DMS79 treated with DMSO at 0.1 percent for 48 hours (cell line): ENCODE measurements around the gene TRIO.
A peak's percentile ranks its signal among the peaks of the same experiment; 100 is the strongest.

Experiments
- DNase-seq: peaks from one replicate; lab custom pipeline; 2025; lab: John Stamatoyannopoulos, UW

Gene TRIO

GRCh38 chr5:14457476-14457875 lies 314.3 kb downstream of the TRIO start:
- DNase-seq = peak; percentile 88

- DNase-seq = no peak
Measured at GRCh38 chr5:14458414-14458813, 315.3 kb downstream of the TRIO start.

GRCh38 chr5:14460844-14461398 lies 317.8 kb downstream of the TRIO start:
- no peak for DNase-seq

- no peak for DNase-seq
Measured at GRCh38 chr5:14462681-14463080, 319.5 kb downstream of the TRIO start.

GRCh38 chr5:14463629-14464028 lies 320.5 kb downstream of the TRIO start:
- no peak for DNase-seq

GRCh38 chr5:14464096-14464495 lies 321.0 kb downstream of the TRIO start:
- DNase-seq = no peak

GRCh38 chr5:14464671-14465070 lies 321.5 kb downstream of the TRIO start:
- no peak for DNase-seq

- DNase-seq = no peak
Measured at GRCh38 chr5:14465116-14465515, 322.0 kb downstream of the TRIO start.

GRCh38 chr5:14465776-14466175 lies 322.6 kb downstream of the TRIO start:
- DNase-seq = no peak

GRCh38 chr5:14467251-14467650 lies 324.1 kb downstream of the TRIO start:
- no peak for DNase-seq

GRCh38 chr5:14467886-14468285 lies 324.7 kb downstream of the TRIO start:
- DNase-seq = no peak

- DNase-seq = no peak
Measured at GRCh38 chr5:14469551-14470377, 326.6 kb downstream of the TRIO start.

GRCh38 chr5:14471507-14471906 lies 328.4 kb downstream of the TRIO start:
- DNase-seq = no peak

GRCh38 chr5:14472986-14473567 lies 329.9 kb downstream of the TRIO start:
- peak; percentile 15 for DNase-seq

GRCh38 chr5:14475045-14475444 lies 331.9 kb downstream of the TRIO start:
- no peak for DNase-seq

GRCh38 chr5:14476786-14477435 lies 333.8 kb downstream of the TRIO start:
- DNase-seq = no peak

- DNase-seq = no peak
Measured at GRCh38 chr5:14479143-14479696, 336.1 kb downstream of the TRIO start.

GRCh38 chr5:14481349-14481748 lies 338.2 kb downstream of the TRIO start:
- no peak for DNase-seq

- no peak for DNase-seq
Measured at GRCh38 chr5:14482085-14482484, 338.9 kb downstream of the TRIO start.

GRCh38 chr5:14483504-14484157 lies 340.5 kb downstream of the TRIO start:
- no peak for DNase-seq

GRCh38 chr5:14486486-14486885 lies 343.3 kb downstream of the TRIO start:
- DNase-seq = no peak
